Brain microvascular endothelial cell (primary cell): Measurements from ENCODE around the gene OPTC.

Source experiments
- DNase-seq: peaks from one replicate; pipeline ENCODE4 v3.0.0-alpha.2; 2020
- H3K27ac ChIP-seq: fragments of 250-450 bp; sonication (Bioruptor Pico); 2 replicates; pipeline ENCODE4 v1.5.1; 2020; ENCODE audit warnings: mild to moderate bottlenecking, moderate library complexity
- H3K27me3 ChIP-seq: fragments of 250-450 bp; sonication (Bioruptor Pico); replicated peaks from 2 replicates; pipeline ENCODE4 v1.5.1; 2020; ENCODE audit warnings: mild to moderate bottlenecking
- H3K36me3 ChIP-seq: fragments of 250-450 bp; sonication (Bioruptor Pico); replicated peaks from 2 replicates; pipeline ENCODE4 v1.5.1; 2020; ENCODE audit warnings: mild to moderate bottlenecking
- H3K4me3 ChIP-seq: 2 replicates; pipeline ENCODE4 v1.5.1; 2011; ENCODE audit warnings: low read depth, mild to moderate bottlenecking, control low read depth, low read length, moderate library complexity
- in situ Hi-C: cut with HindIII; loops from 2 replicates; pipeline ENCODE4 v1.10.0; 2017; ENCODE audit warnings: low sequenced_read_pairs, low pct_ligation_motif_present
- TF ChIP-seq, protein P1 (sequence below): IDR thresholded peaks from 2 replicates; pipeline ENCODE4 v1.5.1; 2011; ENCODE audit warnings: low read depth, mild to moderate bottlenecking, moderate library complexity, low read length, control low read depth, inconsistent platforms; ENCODE audit errors: missing control alignments

OPTC gene

DNA sequence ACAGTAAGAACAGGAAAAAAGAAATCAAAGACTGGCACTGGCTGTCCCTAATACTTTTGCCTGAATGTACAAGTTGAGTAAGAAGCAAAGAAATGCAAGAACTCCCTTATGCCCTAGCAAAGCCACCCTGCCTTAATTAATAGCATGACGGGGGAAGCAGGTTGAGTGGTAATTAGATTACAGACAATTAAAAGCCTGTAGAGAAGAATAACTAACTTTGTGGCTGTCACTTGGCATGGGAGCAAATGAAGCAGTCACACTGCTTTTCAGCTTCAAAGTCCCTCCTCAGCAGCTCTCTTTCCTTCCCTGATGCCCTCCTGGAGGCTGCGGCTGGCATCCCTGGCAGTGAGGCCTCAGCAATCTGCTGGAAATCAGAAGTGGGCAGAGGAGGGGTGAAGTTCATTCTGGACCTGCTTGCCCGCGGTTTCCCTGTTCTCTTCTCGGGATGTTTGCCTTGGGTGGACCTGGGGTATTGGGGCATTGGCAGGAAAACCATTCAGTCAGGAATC is 3.4 kb downstream of the OPTC start:
- TF ChIP-seq, protein P1, sequence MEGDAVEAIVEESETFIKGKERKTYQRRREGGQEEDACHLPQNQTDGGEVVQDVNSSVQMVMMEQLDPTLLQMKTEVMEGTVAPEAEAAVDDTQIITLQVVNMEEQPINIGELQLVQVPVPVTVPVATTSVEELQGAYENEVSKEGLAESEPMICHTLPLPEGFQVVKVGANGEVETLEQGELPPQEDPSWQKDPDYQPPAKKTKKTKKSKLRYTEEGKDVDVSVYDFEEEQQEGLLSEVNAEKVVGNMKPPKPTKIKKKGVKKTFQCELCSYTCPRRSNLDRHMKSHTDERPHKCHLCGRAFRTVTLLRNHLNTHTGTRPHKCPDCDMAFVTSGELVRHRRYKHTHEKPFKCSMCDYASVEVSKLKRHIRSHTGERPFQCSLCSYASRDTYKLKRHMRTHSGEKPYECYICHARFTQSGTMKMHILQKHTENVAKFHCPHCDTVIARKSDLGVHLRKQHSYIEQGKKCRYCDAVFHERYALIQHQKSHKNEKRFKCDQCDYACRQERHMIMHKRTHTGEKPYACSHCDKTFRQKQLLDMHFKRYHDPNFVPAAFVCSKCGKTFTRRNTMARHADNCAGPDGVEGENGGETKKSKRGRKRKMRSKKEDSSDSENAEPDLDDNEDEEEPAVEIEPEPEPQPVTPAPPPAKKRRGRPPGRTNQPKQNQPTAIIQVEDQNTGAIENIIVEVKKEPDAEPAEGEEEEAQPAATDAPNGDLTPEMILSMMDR: no peak

DNA sequence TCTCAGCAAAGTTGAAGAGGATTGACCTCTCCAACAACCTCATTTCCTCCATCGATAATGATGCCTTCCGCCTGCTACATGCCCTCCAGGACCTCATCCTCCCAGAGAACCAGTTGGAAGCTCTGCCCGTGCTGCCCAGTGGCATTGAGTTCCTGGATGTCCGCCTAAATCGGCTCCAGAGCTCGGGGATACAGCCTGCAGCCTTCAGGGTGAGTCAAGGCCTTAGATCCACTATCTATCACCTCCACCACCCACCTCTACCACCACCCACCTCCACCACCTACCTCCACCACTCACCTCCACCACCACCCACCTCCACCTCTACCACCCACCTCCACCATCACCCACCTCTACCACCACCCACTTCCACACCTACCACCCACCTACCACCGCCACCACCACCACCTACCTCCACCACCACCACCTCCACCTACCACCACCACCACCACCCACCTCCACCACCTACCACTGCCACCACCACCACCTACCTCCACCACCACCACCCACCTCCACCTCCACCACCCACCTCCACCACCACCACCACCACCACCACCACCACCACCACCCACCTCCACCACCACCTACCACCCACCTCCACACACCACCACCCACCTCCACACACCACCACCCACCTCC is 5.8 kb downstream of the OPTC start:
- H3K4me3 ChIP-seq: no peak overlapping the region
- TF ChIP-seq, protein P1: no peak
- in situ Hi-C loops: loop anchor here (25.0 kb wide), 1 partner anchor 213 kb away; no protein-coding TSS in a partner anchor
- DNase-seq: no peak
- no peaks in the 10 kb centered on the region for H3K27me3 ChIP-seq
- no peak overlapping the region for H3K27ac ChIP-seq
- no peaks in the 10 kb centered on the region for H3K36me3 ChIP-seq

More for the DNA sequence above, 3.4 kb downstream of the OPTC start:
- in situ Hi-C loops: no loop called here
- Histone ChIP-seq H3K4me3 (no peak overlapping the region), H3K27ac (no peak overlapping the region), H3K27me3 (no peaks in the 10 kb centered on the region), H3K36me3 (no peaks in the 10 kb centered on the region)
- DNase-seq: no peak

DNA sequence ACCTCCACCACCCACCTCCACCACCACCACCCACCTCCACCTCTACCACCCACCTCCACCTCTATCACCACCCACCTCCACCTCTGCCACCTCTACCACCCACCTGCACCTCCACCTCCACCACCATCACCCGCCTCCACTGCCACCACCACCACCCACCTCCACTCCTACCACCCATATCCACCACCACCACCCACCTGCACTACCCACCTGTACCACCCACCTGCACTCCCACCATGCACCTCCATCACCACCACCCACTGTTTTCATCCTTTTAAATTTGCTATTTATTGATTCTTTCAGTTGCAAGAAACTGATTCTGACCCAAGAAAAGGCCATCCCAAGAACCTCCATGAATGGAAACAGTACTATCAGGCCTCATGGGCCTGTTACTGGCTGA is 6.3 kb downstream of the OPTC start:
- in situ Hi-C loops: loop anchor here (25.0 kb wide), 1 partner anchor 212 kb away; no protein-coding TSS in a partner anchor
- H3K4me3 ChIP-seq: no peak overlapping the region

DNA sequence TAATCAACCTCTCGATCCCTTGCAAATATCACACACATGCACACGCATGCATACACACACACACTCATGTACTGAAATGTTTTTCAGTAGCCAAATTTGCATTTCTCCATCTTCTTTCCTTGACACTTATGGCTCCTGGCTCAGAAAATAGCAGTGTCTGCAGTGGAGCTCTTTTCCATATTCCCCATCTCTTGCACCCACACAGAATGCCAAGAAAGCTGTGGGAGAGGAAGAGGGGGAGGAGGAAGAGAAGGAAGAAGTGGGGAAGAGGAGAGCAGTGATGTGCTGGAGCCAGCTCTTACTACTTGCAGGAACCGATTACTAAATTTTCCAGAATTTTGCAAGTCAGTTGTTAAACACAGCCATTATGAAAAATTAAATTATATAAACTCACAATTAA is 9.9 kb downstream of the OPTC start:
- Histone ChIP-seq H3K36me3 (no peaks in the 10 kb centered on the region), H3K27ac (no peak overlapping the region), H3K27me3 (no peaks in the 10 kb centered on the region), H3K4me3 (no peak overlapping the region)
- TF ChIP-seq, protein P1: no peak
- no peak for DNase-seq
- in situ Hi-C loops: loop anchor here (25.0 kb wide), 1 partner anchor 208 kb away; no protein-coding TSS in a partner anchor

More for the DNA sequence above, 6.3 kb downstream of the OPTC start:
- no peaks in the 10 kb centered on the region for H3K36me3 ChIP-seq
- TF ChIP-seq, protein P1: no peak
- DNase-seq: no peak
- H3K27ac ChIP-seq: no peak overlapping the region
- no peaks in the 10 kb centered on the region for H3K27me3 ChIP-seq

DNA sequence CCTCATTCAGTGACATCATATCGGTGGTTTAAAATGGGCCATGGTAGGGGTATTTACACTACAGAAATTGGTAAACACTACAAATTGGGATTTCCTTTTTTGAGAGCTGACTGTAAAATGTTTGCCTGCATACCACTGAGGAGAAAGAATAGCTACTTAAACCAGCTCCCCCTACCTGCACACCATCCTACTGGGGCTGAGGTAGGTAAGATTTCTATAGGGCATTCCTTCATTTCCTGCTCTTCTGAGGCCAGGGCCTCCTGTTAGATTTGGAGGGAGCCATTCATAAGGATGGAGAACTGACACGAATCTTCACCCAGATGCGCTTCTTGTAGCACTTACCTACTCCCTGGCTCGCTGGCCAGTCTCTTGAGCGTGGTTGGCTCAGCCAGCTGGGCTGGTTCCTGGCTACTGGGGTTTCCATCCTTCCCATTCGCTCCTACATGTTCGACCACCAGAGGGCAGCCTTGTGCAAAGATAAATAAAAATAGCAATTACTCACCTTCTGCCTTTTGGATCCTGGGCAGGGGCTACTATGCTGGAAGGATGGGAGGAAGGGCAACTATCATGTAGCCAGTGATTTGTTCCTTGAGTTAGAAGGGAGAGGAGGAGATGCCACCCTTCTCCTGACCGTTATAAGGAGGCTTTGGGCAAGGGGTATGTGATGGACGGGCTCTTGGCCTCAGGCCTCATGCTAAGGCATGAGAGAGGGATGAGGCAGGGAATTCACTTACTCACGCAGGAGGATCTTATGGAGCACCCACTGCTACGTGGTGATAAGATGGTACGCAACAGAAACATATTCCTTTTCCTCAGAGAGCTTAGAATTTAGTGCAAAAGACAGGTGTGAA is 10.7 kb downstream of the OPTC start:
- TF ChIP-seq, protein P1: peak; percentile 81
- no peak overlapping the region for H3K4me3 ChIP-seq
- H3K27me3 ChIP-seq: no peaks in the 10 kb centered on the region
- H3K27ac ChIP-seq: no peak overlapping the region
- no peaks in the 10 kb centered on the region for H3K36me3 ChIP-seq
- DNase-seq: peak; percentile 76
- in situ Hi-C loops: loop anchor here (25.0 kb wide), 1 partner anchor 208 kb away; no protein-coding TSS in a partner anchor
